PFSK-1 (cell line): ENCODE measurements around the gene CYLD.

Experiments
- REST ChIP-seq, 2 experiments: IDR thresholded peaks; 2 replicates each; pipeline versions ENCODE4 v1.6.1 to v1.8.0; 2011 to 2012; ENCODE audit warnings: low read depth in 2 of 2, low read length in 2 of 2, control low read depth in 1 of 2, inconsistent platforms in 1 of 2, mild to moderate bottlenecking in 1 of 2, moderate library complexity in 1 of 2; ENCODE audit not compliant: insufficient read depth in 1 of 2
- SIN3A ChIP-seq: IDR thresholded peaks from 2 replicates; pipeline ENCODE4 v1.6.1; 2012; ENCODE audit warnings: mild to moderate bottlenecking, low read length, moderate library complexity, borderline replicate concordance; ENCODE audit not compliant: insufficient read depth
- TAF1 ChIP-seq: IDR thresholded peaks from 2 replicates; pipeline ENCODE4 v1.6.1; 2012; ENCODE audit warnings: low read length, control low read depth, borderline replicate concordance; ENCODE audit not compliant: insufficient read depth

- TF ChIP-seq TAF1, result no peak
- no peak for TF ChIP-seq REST (IDR thresholded peaks at IDR 0.05; ENCODE audit: insufficient read depth in 1 of 2, low read depth in 2 of 2, low read length in 2 of 2)
- TF ChIP-seq SIN3A, result no peak
Observed at GRCh38 chr16:50800074-50800473, 58.2 kb downstream of the CYLD start.
